Hepatocyte (in vitro differentiated cells): ENCODE data around the gene ZNF701. TPM values are rescaled to one million over a fixed set of nuclear protein-coding genes. Genes with fewer than 3 reads are reported as not detected.
A peak's percentile ranks its signal among the peaks of the same experiment; 100 is the strongest.

Experiments used
- DNase-seq: peaks from one replicate; pipeline ENCODE4 v3.0.0-alpha.2; 2016; ENCODE audit warnings: low spot score
- H2AFZ ChIP-seq: fragments of 200-600 bp; sonication (generic); 2 replicates; pipeline ENCODE4 v1.6.0; 2016; ENCODE audit warnings: antibody characterized with exemption, mild to moderate bottlenecking
- H3K27ac ChIP-seq: fragments of 200-600 bp; sonication (generic); 2 replicates; pipeline ENCODE4 v1.5.1; 2016; ENCODE audit warnings: mild to moderate bottlenecking
- H3K27me3 ChIP-seq: fragments of 200-600 bp; sonication (generic); 2 replicates; pipeline ENCODE4 v1.6.1; 2016
- H3K36me3 ChIP-seq: fragments of 200-600 bp; sonication (generic); replicated peaks from 2 replicates; pipeline ENCODE4 v1.5.1; 2016; ENCODE audit warnings: low read depth; ENCODE audit not compliant: insufficient read depth
- H3K4me1 ChIP-seq: fragments of 200-600 bp; sonication (generic); 2 replicates; pipeline ENCODE4 v1.5.1; 2016; ENCODE audit warnings: mild to moderate bottlenecking, moderate library complexity; ENCODE audit not compliant: insufficient read depth
- H3K4me2 ChIP-seq: fragments of 200-600 bp; sonication (generic); 2 replicates; pipeline ENCODE4 v1.6.0; 2016
- H3K4me3 ChIP-seq: fragments of 200-600 bp; sonication (generic); 2 replicates; pipeline ENCODE4 v1.5.1; 2016; ENCODE audit warnings: mild to moderate bottlenecking
- H3K79me2 ChIP-seq: fragments of 200-600 bp; sonication (generic); 2 replicates; pipeline ENCODE4 v1.6.0; 2017; ENCODE audit warnings: mild to moderate bottlenecking
- H3K9me2 ChIP-seq: fragments of 200-600 bp; sonication (generic); replicated peaks from 2 replicates; pipeline ENCODE4 v1.6.0; 2017; ENCODE audit warnings: mild to moderate bottlenecking; ENCODE audit not compliant: insufficient read depth
- H3K9me3 ChIP-seq: fragments of 200-600 bp; sonication (generic); 2 replicates; pipeline ENCODE4 v1.5.1; 2016; ENCODE audit warnings: low read depth, mild to moderate bottlenecking
- H4K20me1 ChIP-seq: fragments of 200-600 bp; sonication (generic); 2 replicates; pipeline ENCODE4 v1.6.0; 2016; ENCODE audit warnings: mild to moderate bottlenecking; ENCODE audit not compliant: insufficient read depth, poor library complexity, severe bottlenecking
- CTCF ChIP-seq: fragments of 200-600 bp; sonication (generic); IDR thresholded peaks from 2 replicates; pipeline ENCODE4 v1.5.1; 2016; ENCODE audit warnings: antibody characterized with exemption, mild to moderate bottlenecking; ENCODE audit not compliant: poor library complexity
- EZH2 ChIP-seq: fragments of 200-600 bp; sonication (generic); IDR thresholded peaks from 2 replicates; pipeline ENCODE4 v1.6.1; 2016; ENCODE audit warnings: antibody characterized with exemption, mild to moderate bottlenecking, borderline replicate concordance
- EZH2phosphoT487 ChIP-seq: fragments of 200-600 bp; sonication (generic); IDR thresholded peaks from one replicate; pipeline ENCODE4 v1.6.1; 2018; ENCODE audit warnings: antibody characterized with exemption, mild to moderate bottlenecking, low read depth, moderate library complexity; ENCODE audit not compliant: unreplicated experiment, severe bottlenecking
- whole genome bisulfite sequencing: methylation state at CpG from one replicate; pipeline ENCODE4 v1.1.6; 2016; ENCODE audit warnings: low lambda C conversion rate; ENCODE audit errors: missing lambda C conversion rate; 5-methylcytosine and 5-hydroxymethylcytosine counted together
- polyA plus RNA-seq: library from polyadenylated mRNA; unstranded; fragments of >200 nt; fragmentation: Nextera tagmentation; extraction: Ambion mirVana; gene quantifications from 2 replicates; pipeline ENCODE4 v1.2.1, GENCODE V29; 2016
- total RNA-seq: library from RNA; depleted of rRNA; stranded (reverse); fragments of >200 nt; gene quantifications from 2 replicates; pipeline ENCODE4 v1.2.3, GENCODE V29; 2014

The ZNF701 gene
- total and polyA plus RNA-seq, 2 experiments from 2014 or later, result 9.3 to 15.2 TPM

DNA sequence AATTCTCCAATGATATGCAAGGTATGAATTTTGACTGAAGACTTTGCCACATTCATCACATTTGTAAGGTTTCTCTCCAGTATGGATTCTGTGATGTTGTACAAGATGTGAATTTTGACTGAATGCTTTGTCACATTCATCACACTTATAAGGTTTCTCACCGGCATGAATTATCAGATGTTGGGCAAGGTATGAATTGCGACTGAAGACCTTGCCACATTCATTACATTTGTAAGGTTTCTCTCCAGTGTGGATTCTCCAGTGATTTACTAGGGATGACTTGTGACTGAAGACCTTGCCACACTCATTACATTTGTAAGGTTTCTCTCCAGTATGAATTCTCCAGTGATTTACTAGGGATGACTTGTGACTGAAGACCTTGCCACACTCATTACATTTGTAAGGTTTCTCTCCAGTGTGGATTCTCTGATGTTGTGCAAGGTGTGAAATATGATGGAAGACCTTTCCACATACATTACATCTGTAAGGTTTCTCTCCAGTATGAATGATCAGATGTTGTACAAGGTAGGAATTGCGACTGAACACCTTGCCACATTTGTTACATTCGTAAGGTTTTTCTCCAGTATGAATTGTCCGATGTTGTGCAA is 43.3 kb downstream of the ZNF701 start:
- H2AFZ ChIP-seq, result no peak overlapping the region
- H4K20me1 ChIP-seq, result no peaks in the 10 kb centered on the region
- peaks cover 88% of the 10 kb centered on the region for H3K79me2 ChIP-seq
- H3K9me2 ChIP-seq, result no peaks in the 10 kb centered on the region
- H3K27me3 ChIP-seq, result no peaks in the 10 kb centered on the region
- peaks cover 23% of the 10 kb centered on the region for H3K36me3 ChIP-seq
- no peaks in the 10 kb centered on the region for H3K4me1 ChIP-seq
- H3K27ac ChIP-seq, result no peak overlapping the region
- TF ChIP-seq EZH2 (no peak), EZH2phosphoT487 (no peak), CTCF (no peak)
- H3K9me3 ChIP-seq, result peaks cover 35% of the 10 kb centered on the region
- no peak for DNase-seq
- WGBS, result 99% methylated on average over 5 of the region's 5 CpGs
- no peak overlapping the region for H3K4me3 ChIP-seq
- H3K4me2 ChIP-seq, result no peak overlapping the region

DNA sequence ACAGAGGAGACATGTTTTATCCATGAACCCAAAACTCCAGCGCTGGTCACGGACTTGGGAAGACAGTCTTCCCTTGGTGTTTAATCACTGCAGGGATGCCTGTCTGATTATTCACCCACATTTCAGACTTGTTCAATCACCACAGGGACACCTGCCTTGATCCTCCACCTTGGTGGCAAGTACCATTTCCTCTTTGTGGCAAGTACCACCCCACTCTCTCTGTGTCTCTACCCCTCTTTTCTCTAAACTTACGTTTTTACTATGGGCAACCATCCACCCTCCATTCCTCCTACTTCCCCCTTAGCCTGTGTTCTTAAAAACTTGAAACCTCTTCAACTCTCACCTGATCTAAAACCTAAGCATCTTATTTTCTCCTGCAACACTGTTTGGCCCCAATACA is 51.3 kb downstream of the ZNF701 start:
- H3K79me2 ChIP-seq, result peaks cover 21% of the 10 kb centered on the region
- WGBS, result 94% methylated on average over 3 of the region's 3 CpGs
- no peaks in the 10 kb centered on the region for H3K27me3 ChIP-seq
- no peak overlapping the region for H2AFZ ChIP-seq
- no peak overlapping the region for H3K27ac ChIP-seq
- no peaks in the 10 kb centered on the region for H3K9me2 ChIP-seq
- H3K4me3 ChIP-seq, result no peak overlapping the region
- H4K20me1 ChIP-seq, result no peaks in the 10 kb centered on the region
- peaks cover under 1% of the 10 kb centered on the region for H3K9me3 ChIP-seq
- H3K36me3 ChIP-seq, result no peaks in the 10 kb centered on the region
- TF ChIP-seq EZH2phosphoT487 (no peak), EZH2 (no peak), CTCF (no peak)
- no peak for DNase-seq
- H3K4me1 ChIP-seq, result peaks cover under 1% of the 10 kb centered on the region
- H3K4me2 ChIP-seq, result no peak overlapping the region

DNA sequence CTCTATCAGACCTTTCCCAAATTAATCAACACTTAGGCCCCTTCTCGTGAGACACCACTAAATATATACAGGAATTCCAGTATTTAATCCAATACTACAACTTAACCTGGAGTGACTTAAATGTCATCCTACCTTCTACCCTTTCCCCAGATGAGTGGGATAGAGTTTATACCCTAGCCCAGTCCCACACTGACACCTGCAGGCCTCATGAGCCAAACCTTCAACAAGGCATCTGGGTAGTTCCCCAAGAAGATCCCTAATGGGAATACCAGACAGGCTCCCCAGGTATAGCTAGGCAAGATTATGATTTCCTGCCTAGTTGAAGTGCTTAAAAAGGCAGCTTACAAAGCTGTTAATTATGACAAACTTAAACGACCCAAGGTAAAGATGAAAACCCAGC is 52.2 kb downstream of the ZNF701 start:
- H3K4me3 ChIP-seq, result no peak overlapping the region
- no peaks in the 10 kb centered on the region for H3K36me3 ChIP-seq
- 81% methylated on average over 2 of the region's 2 CpGs for WGBS
- no peaks in the 10 kb centered on the region for H4K20me1 ChIP-seq
- H3K4me2 ChIP-seq, result no peak overlapping the region
- TF ChIP-seq EZH2 (no peak), EZH2phosphoT487 (no peak), CTCF (peak; percentile 11)
- DNase-seq, result peak; percentile 27
- H3K9me2 ChIP-seq, result no peaks in the 10 kb centered on the region
- H2AFZ ChIP-seq, result no peak overlapping the region
- no peak overlapping the region for H3K27ac ChIP-seq
- H3K27me3 ChIP-seq, result no peaks in the 10 kb centered on the region
- H3K4me1 ChIP-seq, result peaks cover 5% of the 10 kb centered on the region
- H3K79me2 ChIP-seq, result peaks cover 17% of the 10 kb centered on the region
- H3K9me3 ChIP-seq, result no peaks in the 10 kb centered on the region
